Activated CD8-positive, alpha-beta memory T cell treated with anti-CD3 and anti-CD28 coated beads, Interleukin-2, amount 50 U/mL, for 1 hour (primary cell): ENCODE results near the gene SOX12.

Experiments
- DNase-seq: peaks from one replicate; pipeline ENCODE4 v3.0.0-alpha.2; 2020; ENCODE audit errors: extremely low read depth

SOX12 gene

GRCh38 chr20:325045-325888 is at the start of gene SOX12:
Gene SOX12 (plus strand): TSS chr20:325552. CDS start chr20:325925, 373 bp downstream.
- DNase-seq: peak; percentile 80

DNA sequence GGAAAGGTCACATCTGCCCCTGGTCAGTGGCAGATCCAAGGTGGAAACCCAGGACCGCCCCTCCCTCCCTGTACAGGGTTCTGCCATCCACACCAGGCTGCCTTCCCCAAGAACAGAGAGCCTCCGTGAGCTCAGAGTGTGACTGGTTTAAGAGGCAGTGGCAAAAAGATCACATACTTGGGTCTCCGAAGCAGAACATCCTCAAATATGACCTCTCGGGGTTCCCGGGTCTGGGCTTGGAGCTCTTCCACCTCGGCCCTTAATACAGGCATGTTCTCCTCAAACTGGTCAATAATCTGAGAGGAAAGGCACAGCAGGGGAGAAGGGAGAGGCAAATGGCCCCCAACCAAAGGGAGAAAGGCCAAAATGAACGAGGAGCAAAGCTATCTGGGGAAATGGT is 49.6 kb upstream of the SOX12 start:
- DNase-seq: no peak

- no peak for DNase-seq
Measured at GRCh38 chr20:276620-277495, 48.5 kb upstream of the SOX12 start.

- DNase-seq: no peak
Measured at GRCh38 chr20:277496-277781, 47.9 kb upstream of the SOX12 start.

- no peak for DNase-seq
Measured at GRCh38 chr20:278181-278580, 47.2 kb upstream of the SOX12 start.

DNA sequence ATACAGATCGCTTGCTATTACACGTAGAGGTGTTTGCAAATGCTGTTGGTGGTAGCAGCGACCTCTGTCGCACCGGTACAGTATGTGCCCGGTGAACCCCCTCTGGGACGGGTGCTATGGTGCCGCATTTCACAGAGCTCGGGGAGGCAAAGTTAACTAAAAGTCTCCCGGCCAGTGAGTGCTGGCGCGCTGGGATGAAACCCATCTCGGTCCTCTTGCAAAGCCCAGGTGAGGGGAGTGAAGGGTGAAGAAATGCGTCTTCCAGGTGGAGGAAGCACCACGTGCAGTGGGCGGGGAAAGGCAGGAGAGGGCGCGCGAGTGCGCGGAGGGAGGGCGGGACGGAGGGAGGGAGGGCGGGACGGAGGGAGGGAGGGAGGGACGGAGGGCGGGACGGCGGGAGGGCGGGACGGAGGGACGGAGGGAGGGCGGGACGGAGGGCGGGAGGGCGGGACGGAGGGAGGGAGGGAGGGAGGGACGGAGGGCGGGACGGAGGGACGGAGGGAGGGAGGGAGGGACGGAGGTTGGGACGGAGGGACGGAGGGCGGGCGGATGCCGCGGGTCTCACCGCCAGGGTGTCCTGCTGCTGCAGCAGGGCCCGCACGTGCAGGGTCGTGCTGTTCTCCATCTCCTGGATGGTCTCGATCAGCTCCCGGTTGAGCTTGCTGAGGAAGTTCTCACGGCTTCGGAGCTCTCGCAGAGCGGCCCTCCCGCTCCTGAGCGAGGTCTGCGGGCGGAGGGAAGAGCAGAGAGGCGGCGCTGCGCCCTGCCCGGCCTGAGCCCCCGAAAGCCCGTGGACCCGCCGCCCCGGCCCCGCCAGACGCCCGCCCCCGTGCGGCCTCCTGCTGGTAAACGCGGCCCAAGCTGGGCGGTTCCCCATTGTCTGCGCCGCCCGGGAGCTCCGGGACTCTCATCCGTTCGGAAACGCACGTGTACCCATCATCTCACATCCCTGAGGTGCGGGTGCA is 46.5 kb upstream of the SOX12 start:
- DNase-seq: no peak

- DNase-seq: no peak
Measured at GRCh38 chr20:284172-284571, 41.2 kb upstream of the SOX12 start.

GRCh38 chr20:286508-286907 is 38.8 kb upstream of the SOX12 start:
- no peak for DNase-seq

GRCh38 chr20:288956-289692 is 36.2 kb upstream of the SOX12 start:
- no peak for DNase-seq

GRCh38 chr20:289693-290083 is 35.7 kb upstream of the SOX12 start:
- DNase-seq: no peak

DNA sequence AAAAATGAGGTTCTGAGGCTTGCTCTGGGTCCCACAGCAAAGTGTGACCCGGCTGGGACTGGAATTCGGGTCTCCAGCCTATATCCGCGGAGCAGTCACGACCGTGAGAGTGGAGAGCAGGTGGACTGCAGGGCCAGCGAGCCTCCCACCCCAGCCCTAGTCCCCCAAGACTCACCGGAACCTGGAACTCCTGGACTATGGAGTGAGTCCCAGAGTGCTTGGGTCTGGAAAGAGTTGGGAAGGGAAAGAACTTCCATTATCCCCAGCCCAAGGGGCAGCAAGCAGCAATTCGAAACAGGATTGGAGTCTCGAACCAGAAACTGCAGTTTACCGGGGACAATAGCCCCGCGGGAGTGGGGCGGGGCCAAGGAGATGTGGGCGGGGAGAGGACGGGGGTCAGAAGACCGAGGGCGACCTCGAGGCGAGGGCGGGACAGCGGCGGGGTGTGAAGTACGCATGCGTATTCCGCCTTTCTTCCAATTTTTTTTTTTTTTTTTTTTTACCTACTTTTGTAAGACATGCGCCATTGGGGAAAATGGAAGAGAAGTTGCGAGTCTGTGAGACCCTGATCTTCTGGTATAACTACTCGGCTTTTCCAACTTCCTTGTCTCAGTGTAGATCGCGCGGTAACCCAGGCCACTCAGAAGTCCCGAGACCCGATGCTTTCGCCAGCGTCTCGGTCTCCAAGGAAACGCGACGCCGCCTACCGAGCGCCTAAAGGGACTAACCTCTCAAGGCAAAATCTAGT is 35.1 kb upstream of the SOX12 start, which contains the start of gene C20orf96:
Gene C20orf96, minus strand, starts transcription at position 667 of the 748 bp plus-strand sequence. Its CDS starts 140 bp downstream, at position 527.
- peak; percentile 60 for DNase-seq

GRCh38 chr20:294602-295001 is 30.8 kb upstream of the SOX12 start:
- no peak for DNase-seq

GRCh38 chr20:295804-296203 is 29.5 kb upstream of the SOX12 start:
- no peak for DNase-seq

- peak; percentile 49 for DNase-seq
Measured at GRCh38 chr20:297098-297924, 28.0 kb upstream of the SOX12 start, which contains the start of gene ZCCHC3. Gene ZCCHC3 (plus strand): TSS chr20:297570. CDS start chr20:297587, 17 bp downstream.

GRCh38 chr20:297925-298775 is 27.2 kb upstream of the SOX12 start:
- DNase-seq: no peak

DNA sequence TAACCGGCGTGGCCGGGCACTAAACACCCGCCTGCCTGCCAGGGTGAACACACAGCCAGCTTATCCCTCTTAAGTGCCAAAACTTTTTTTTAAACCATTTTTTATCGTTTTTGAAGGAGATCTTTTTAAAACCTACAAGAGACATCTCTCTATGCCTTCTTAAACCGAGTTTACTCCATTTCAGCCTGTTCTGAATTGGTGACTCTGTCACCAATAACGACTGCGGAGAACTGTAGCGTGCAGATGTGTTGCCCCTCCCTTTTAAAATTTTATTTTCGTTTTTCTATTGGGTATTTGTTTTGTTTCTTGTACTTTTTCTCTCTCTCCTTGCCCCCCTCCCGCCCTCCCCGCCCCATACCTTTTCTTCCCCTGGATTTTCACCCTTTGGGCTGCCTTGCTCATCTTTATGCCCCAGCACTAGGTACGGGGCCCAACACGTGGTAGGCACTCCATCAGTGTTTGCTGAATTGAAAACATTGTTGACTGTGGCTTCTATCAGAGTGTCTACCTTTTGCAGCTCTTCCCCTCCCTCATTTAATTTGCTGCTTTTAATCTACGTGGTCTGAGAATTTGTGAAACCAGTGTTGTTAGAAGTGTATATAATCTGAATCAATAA is 26.5 kb upstream of the SOX12 start:
- DNase-seq: no peak

DNA sequence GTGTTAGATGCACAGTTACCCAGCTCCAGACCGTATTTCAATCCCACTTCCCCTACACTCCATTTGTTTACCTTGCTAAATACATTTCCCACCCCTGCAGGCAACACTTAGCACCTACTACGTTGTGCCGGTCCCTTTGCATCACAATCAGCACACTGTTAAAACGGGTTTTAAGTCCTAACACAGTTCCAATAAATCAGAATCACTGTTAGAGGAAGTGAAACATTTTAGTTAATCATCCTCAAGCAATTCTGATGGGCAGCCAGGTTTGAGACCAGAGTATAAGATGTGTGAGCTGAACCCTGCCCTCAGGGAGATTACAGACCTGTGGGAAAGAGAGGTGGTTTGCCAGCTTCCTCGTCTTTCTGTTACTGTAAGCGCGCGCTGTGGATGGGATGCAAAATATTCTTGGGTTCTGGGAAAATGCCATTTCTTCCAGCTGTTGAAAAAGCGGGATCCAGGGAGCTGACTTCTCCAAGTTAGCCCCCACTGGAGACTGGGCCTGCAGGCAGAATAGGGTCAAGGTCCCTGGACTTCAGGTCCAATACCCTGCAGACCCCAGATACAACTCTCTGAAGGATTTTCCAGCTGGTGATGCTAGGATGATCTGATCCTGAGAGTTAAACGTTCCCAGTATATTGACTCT is 24.9 kb upstream of the SOX12 start:
- DNase-seq: no peak
